ENCODE measurements around the gene IMP3.
"Not testable (repeated sequence)": the region's sequence is repeated elsewhere in the genome, so short reads cannot be mapped to it uniquely, and the experiment has no call there.

Gene IMP3, protein sequence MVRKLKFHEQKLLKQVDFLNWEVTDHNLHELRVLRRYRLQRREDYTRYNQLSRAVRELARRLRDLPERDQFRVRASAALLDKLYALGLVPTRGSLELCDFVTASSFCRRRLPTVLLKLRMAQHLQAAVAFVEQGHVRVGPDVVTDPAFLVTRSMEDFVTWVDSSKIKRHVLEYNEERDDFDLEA

GRCh38 chr15:75639709-75640482 lies at the start of gene IMP3:
TSS of gene IMP3 (minus strand) at chr15:75640224. CDS start at chr15:75640168, 56 bp downstream.
- DNase-seq, result peak; percentile 65 to 93

DNA sequence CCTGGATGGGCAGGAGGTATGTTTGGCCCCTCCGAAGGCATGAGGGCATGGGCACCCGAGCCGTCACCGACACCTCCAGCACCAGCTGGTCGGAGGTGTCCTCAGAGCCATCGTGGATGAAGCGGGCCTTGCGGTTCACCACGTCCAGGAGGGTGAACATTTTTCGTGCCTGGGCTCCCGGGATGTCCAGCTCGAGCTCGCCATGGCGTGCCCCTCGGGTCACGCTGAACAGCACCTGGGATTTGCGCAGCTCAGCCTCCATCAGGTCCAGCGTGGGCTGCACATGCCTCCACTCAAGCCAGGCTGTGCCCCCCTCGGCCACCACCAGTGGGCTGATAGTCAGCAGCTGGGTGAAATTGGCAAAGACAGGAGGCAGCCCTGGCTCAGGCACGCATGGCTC lies 49.4 kb upstream of the IMP3 start:
- not testable (repeated sequence) for DNase-seq

- no peak for DNase-seq
Measured at GRCh38 chr15:75688831-75689230, 48.8 kb upstream of the IMP3 start.

GRCh38 chr15:75688278-75688557 lies 48.2 kb upstream of the IMP3 start:
- DNase-seq, result no peak

- DNase-seq, result no peak
Measured at GRCh38 chr15:75687486-75688277, 47.7 kb upstream of the IMP3 start.

DNA sequence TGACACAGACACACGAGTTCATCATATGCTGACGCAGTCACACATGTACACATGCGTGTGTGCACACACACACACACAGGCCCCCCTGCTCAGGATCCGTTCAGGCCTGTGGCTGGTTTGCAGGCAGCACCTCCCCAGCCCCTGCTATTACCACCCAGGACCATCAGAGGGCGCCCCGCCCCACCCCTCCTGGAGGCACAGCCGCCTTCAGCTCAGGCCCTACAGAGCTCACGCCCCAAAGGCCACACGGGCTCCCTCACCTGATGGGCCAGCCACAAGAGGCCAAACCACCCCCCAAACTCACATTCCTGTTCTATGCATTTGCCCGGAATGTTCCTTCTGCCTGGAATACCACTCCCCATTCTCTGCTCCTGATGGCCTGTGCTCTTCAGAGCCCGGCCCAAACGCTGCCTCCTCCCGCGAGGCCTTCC lies 46.2 kb upstream of the IMP3 start:
- not testable (repeated sequence) for DNase-seq

- DNase-seq, result no peak
Measured at GRCh38 chr15:75685195-75685594, 45.2 kb upstream of the IMP3 start.

DNA sequence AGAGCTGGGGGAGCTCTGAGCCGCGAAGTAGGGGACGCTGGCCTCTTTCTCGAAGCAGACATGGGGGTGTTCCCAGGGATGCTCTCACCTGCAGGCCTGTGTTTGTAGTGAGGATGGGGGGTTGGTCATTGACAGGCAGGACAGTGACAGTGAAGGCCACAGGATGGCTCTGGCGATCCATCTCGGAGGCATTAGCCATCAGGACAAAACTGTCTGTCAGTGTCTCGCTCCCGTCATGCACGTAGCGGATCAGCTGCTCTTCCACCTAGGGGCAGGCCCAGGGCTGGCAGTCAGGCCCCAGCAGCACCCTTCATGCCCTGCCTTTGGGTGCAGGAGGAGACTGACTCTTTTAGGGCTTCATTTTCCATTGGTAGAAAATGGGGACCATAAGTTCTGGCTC lies 44.6 kb upstream of the IMP3 start:
- DNase-seq, result no peak

- DNase-seq, result not testable (repeated sequence)
Measured at GRCh38 chr15:75683646-75684312, 43.8 kb upstream of the IMP3 start.

DNA sequence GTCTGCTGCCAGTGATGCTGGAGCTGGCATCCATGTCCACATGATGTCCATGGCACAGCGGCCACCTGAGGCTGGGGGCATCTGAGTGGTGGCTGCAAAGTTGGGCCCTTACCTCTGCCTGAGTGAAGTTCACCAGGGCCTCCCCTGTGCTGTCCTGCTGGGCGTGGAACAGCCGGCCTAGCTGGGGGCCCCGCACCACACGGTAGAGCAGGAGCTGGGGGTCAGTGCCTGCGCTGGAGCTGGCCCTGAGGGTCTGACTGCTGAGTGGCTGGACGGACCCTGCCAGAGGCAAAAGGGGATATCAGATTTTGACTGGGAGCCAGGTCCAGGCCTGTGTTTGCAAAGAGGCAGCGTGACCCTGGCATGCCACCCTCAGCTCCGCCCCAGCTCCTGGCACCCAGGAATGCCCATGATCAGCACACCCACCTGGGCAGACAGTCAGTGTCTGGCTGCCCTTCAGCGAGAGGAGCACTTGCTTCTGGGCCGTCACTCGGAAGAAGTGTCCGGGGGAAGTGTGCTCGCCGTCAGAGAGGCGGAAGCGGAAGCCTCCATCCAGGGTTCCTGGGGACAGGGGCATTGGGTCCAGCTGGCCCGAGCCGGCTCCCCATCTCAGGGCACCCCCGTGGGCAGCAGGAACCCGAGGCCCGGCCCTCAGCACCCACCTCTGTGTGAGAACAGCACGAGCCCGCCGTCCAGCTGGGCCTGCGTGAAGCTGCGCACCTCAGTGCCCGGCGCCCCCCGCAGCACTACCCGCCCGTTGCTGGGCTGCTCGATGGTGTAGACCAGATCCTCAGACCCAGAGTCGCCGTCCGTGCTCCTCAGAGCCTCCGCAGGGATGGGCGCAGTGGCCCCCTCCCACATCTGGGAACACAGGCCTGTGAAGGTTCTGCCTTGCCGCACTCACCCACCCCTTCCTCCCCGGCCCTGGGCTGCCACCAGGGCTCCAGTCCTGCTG lies 42.4 kb upstream of the IMP3 start:
- no peak for DNase-seq

GRCh38 chr15:75680007-75680789 lies 40.2 kb upstream of the IMP3 start:
- no peak for DNase-seq

DNA sequence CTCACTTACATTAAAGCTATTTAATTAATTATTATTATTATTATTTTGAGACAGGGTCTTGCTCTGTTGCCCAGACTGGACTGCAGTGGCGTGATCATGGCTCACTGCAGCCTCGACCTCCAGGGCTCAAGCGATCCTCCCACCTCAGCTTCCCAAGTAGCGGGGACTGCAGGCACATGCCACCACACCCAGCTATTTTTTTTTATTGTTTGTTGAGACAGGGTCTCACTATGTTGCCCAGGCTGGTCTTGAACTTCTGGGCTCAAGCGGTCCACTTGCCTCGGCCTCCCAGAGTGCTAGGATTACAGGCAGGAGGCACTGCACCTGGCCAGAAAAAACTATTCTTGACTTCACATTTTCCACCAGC lies 38.3 kb upstream of the IMP3 start:
- DNase-seq, result not testable (repeated sequence)

GRCh38 chr15:75677465-75678323 lies 37.7 kb upstream of the IMP3 start:
- DNase-seq, result no peak

DNA sequence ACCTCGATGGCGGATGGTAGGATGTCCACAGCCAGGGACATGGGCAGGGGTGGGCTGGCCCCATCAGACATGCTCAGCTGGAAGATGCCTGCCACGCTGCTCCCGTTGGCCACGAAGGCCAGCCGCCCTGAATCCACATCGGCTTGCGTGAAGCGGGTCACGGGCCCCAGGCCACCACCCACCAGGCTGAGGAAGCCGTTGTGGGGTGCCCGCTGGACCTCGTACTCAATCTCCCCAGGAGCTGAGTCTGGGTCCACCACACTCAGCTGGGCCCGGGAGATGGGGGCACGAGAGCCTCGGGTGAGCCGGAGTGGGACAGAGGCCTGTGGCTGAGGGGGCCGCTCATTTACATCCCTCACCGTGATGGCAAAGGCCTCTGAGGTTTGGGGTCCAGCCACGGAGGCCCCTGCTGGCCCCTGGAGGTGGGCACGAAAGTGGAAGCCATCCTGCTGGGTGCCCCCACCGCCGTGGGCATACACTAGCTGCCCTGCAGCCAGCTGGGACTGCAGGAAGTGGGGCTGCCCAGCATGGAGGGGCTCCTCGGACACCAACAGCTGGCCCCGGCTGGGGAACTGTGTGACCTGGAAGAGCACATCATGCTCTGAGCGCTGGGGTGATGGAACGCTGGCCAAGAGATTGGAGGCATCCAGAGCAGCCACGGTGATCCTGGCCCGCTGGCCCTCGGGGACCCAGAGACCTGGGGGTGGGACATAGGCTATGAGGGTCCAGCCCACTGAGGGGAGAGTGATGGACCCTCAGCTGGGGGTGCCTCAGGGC lies 36.9 kb upstream of the IMP3 start:
- DNase-seq, result no peak

DNA sequence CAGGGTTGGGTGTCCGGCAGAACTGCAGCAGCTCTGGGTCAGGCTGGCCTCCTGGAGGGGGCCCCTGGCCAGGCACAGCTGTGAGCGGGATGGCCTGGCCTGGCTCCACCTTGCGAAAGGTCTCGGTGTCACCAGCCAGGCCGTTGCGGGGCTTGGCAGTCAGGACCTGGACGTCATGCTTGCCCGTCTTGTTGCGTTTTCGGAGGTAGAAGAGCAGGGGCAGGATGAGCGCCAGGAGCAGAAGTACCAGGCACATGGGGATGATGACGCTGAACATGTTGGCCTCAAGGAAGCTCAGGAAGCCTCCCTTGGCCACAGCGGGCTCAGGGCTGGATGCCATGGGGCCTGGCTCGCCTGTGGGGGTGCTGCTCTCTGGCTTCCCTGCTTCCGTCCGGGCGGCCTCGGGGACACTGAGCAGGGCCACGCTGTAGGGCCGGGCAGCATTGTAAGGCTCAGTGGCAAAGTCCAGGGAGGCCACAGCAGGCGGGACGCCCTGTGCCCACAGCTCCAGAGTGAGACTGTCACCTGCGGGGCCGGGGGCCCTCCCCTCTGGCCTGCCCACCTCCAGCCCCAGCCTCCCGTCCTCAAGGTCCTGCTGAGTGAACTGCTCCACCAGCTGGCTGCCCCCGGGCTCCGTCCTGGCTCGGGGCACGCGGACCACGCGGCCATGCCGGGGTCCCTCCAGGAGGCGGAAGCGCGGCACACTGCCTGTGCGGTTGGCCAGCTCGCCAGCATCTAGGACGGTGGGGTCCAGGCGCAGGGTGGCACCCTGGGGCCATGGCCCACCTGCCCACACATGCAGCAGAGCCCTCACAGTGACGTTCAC lies 35.8 kb upstream of the IMP3 start:
- DNase-seq, result no peak

GRCh38 chr15:75674366-75674765 lies 34.3 kb upstream of the IMP3 start:
- no peak for DNase-seq

DNA sequence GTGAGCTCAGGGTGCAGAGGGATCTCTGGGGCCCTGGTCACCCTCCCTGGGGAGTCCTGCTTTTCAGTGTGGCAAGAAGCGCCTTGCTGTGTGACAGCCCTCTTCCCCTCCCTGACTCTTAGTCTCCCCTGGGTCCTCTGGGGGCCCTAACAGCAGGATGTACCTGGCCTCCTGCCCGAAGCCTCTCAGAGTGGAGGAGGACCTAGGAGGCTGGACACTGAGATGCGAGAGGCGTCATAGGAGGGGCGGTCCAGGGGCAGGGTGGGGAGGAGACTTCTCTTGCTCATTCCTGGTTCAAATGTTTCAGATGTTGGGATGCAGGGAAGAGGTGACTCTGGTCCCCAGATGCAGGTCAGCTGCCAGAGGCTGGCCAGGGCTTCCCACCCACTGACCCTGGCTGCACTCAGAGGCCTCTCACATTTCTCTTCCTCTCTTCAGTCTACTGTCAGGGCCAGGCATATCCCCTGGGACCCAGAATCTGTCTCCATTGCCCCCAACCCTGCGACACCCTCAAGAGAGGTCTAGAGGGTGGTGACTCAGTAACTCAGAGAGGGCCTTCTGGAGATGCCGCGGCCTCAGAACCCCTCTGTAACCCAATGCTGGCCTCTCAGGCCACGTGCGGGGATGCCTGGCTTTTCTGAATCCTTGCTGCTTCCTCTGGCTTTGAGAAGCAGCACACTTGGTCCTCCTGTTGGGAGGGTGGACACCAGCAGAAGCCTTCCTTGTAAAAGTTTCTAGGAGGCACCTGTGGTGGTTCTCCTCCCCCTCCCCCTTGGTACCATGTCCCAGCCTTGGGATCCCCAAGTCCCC lies 33.6 kb upstream of the IMP3 start:
- no peak for DNase-seq

All from NCI-H187 (cell line).